ENCODE measurements around the gene CD151.

GRCh38 chr11:793556-793955 is 39.2 kb upstream of the CD151 start:
- TF ChIP-seq POLR2A (IDR thresholded peaks at IDR 0.05; ENCODE audit: low read length) (no peak), GATA1 (IDR thresholded peaks at IDR 0.05; ENCODE audit: low read depth, low read length) (no peak)

Measured in erythroblast (primary cell).